GM12801 (cell line): ENCODE measurements around the gene DOK5.

Experiments
- CTCF ChIP-seq: IDR thresholded peaks from one replicate; pipeline ENCODE4 v1.5.1; 2011; ENCODE audit warnings: control low read depth; ENCODE audit not compliant: insufficient read length; ENCODE audit errors: extremely low read depth

Gene DOK5

GRCh38 chr20:54668271-54669039 is 193.1 kb downstream of the DOK5 start:
- TF ChIP-seq CTCF: no peak

- no peak for TF ChIP-seq CTCF
These were observed 193.6 kb downstream of the DOK5 start for GRCh38 chr20:54669040-54669363.

GRCh38 chr20:54678253-54678652 is 202.9 kb downstream of the DOK5 start:
- TF ChIP-seq CTCF: no peak

DNA sequence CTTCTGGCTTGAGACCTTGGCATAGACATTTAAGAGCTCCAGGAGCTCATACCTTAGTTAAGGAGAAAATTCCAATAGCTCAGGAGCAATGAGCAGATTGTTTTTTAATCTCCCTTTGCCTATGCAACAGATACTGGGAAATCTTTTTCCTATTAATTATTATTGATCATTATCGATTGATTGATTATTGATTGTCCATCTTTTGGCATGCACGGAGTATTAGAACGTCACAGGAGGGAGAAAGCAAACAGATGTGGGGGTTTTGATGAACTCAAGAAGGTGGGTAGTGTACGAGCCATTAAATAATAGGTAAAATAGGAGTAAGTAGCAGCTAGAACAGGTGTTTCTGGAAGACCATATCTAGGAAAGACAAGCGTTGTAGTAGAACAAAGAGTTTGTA is 205.0 kb downstream of the DOK5 start:
- TF ChIP-seq CTCF: no peak

GRCh38 chr20:54680872-54681619 is 205.7 kb downstream of the DOK5 start:
- TF ChIP-seq CTCF: no peak

DNA sequence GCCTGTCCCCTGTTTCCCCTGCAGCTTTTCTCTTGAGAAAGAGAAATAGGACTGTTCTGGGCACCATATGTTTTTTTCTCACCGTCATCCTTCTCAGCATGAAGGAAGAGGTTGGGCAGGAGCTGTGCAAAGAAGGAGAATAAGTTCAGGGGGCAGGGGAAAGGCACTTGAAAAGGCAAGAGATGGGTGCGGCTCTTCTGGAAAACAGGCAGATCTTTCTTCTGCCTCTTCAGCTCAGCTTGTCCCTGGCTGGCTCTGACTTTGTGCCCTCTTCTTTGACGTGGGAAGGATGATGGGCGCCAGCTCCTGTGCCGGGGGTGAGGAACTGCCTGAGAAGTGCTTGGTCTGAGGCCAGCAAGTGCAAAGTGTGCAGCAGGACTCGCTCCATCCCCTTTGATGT is 206.5 kb downstream of the DOK5 start:
- no peak for TF ChIP-seq CTCF

DNA sequence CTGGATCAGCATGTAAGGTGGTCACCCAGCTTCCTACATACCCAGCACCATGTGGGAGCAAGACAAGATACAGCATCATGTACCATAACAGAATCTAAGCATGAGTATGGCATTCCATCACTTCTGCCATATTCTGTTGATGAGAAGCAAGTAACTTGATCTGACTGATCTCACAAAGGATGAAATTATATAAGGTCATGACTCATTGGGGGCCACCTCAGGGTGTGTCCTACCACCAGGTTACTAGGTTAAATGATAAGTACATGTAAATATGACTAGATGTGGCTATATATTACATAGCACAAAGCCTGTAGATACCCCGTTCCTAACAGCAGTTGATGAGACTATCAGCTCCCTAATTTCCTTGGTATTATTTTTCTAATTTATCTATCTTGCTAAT is 213.1 kb downstream of the DOK5 start:
- no peak for TF ChIP-seq CTCF
